Activated T-cell treated with anti-CD3 and anti-CD28 coated beads, Interleukin-2, amount 50 U/mL, for 1 hour (primary cell): ENCODE measurements around the gene ULK1.
"Not testable (repeated sequence)": the region's sequence is repeated elsewhere in the genome, so short reads cannot be mapped to it uniquely, and the experiment has no call there.

Source experiments
- DNase-seq: peaks from one replicate; pipeline ENCODE4 v3.0.0-alpha.2; 2020

ULK1 gene

GRCh38 chr12:131862600-131862993, 31.8 kb upstream of the ULK1 start:
- DNase-seq: no peak

GRCh38 chr12:131862994-131863710, 31.3 kb upstream of the ULK1 start:
- no peak for DNase-seq

- no peak for DNase-seq
Observed at GRCh38 chr12:131863711-131864396, 30.6 kb upstream of the ULK1 start.

GRCh38 chr12:131864469-131864868, 30.0 kb upstream of the ULK1 start:
- DNase-seq: no peak

GRCh38 chr12:131865180-131865875, 29.1 kb upstream of the ULK1 start:
- no peak for DNase-seq

- DNase-seq: no peak
Observed at GRCh38 chr12:131867471-131867870, 27.0 kb upstream of the ULK1 start.

GRCh38 chr12:131867891-131868675, 26.3 kb upstream of the ULK1 start:
- no peak for DNase-seq

GRCh38 chr12:131869871-131870418, 24.5 kb upstream of the ULK1 start:
- no peak for DNase-seq

- no peak for DNase-seq
Observed at GRCh38 chr12:131871677-131872076, 22.7 kb upstream of the ULK1 start.

GRCh38 chr12:131872154-131873051, 22.0 kb upstream of the ULK1 start:
- no peak for DNase-seq

GRCh38 chr12:131873293-131873692, 21.1 kb upstream of the ULK1 start:
- no peak for DNase-seq

GRCh38 chr12:131874972-131875371, 19.4 kb upstream of the ULK1 start:
- DNase-seq: not testable (repeated sequence)

- not testable (repeated sequence) for DNase-seq
Observed at GRCh38 chr12:131877216-131877615, 17.2 kb upstream of the ULK1 start.

- DNase-seq: not testable (repeated sequence)
Observed at GRCh38 chr12:131878436-131878835, 16.0 kb upstream of the ULK1 start.

GRCh38 chr12:131882804-131883520, 11.5 kb upstream of the ULK1 start:
- DNase-seq: no peak

- DNase-seq: no peak
Observed at GRCh38 chr12:131883521-131883900, 10.9 kb upstream of the ULK1 start.

- DNase-seq: not testable (repeated sequence)
Observed at GRCh38 chr12:131885076-131885475, 9.3 kb upstream of the ULK1 start.

- no peak for DNase-seq
Observed at GRCh38 chr12:131885543-131886057, 8.8 kb upstream of the ULK1 start.

GRCh38 chr12:131891722-131892121, 2.7 kb upstream of the ULK1 start:
- DNase-seq: not testable (repeated sequence)

GRCh38 chr12:131892711-131893604, 1.5 kb upstream of the ULK1 start:
- DNase-seq: no peak
